Stomach smooth muscle (tissue), 2 donors: ENCODE measurements around the gene NSUN3.

Experiments
- H3K27ac ChIP-seq: one replicate; pipeline ENCODE4 v1.7.0; 2013; ENCODE audit warnings: mild to moderate bottlenecking, low read length, inconsistent platforms
- H3K27me3 ChIP-seq, 2 donors: one replicate each; pipeline ENCODE4 v1.7.0; 2013; ENCODE audit warnings: low read length in 2 of 2; ENCODE audit not compliant: insufficient read depth in 2 of 2, control insufficient read depth in 1 of 2
- H3K36me3 ChIP-seq, 2 donors: one replicate each; pipeline ENCODE4 v1.7.0; 2013; ENCODE audit warnings: low read length in 2 of 2; ENCODE audit not compliant: control insufficient read depth in 2 of 2, insufficient read depth in 2 of 2
- H3K4me1 ChIP-seq: one replicate; pipeline ENCODE4 v1.7.0; 2013; ENCODE audit warnings: low read length; ENCODE audit not compliant: control insufficient read depth, insufficient read depth
- H3K4me3 ChIP-seq, 2 donors: one replicate each; pipeline ENCODE4 v1.7.0; 2013; ENCODE audit warnings: low read length in 2 of 2
- H3K9ac ChIP-seq, 2 donors: one replicate each; pipeline ENCODE4 v1.7.0; 2013; ENCODE audit warnings: low read length in 2 of 2, mild to moderate bottlenecking in 1 of 2
- H3K9me3 ChIP-seq, 2 donors: one replicate each; pipeline ENCODE4 v1.7.0; 2013; ENCODE audit warnings: low read length in 2 of 2; ENCODE audit not compliant: control insufficient read depth in 2 of 2
- donor health status: healthy.
- donor health status: Pancreatic carcinoma.

Gene NSUN3

GRCh38 chr3:94162700-94163099 is 99.8 kb downstream of the NSUN3 start:
- Histone ChIP-seq H3K9ac (no peak overlapping the region), H3K27ac (no peak overlapping the region), H3K27me3 (no peaks in the 10 kb centered on the region), H3K36me3 (no peaks in the 10 kb centered on the region), H3K9me3 (no peaks in the 10 kb centered on the region), H3K4me3 (no peak overlapping the region), H3K4me1 (no peaks in the 10 kb centered on the region)

GRCh38 chr3:94167346-94167745 is 104.5 kb downstream of the NSUN3 start:
- H3K4me1 ChIP-seq = no peaks in the 10 kb centered on the region
- no peaks in the 10 kb centered on the region for H3K36me3 ChIP-seq
- no peaks in the 10 kb centered on the region for H3K9me3 ChIP-seq
- H3K4me3 ChIP-seq = no peak overlapping the region
- no peak overlapping the region for H3K9ac ChIP-seq
- H3K27ac ChIP-seq = no peak overlapping the region
- no peaks in the 10 kb centered on the region for H3K27me3 ChIP-seq

- H3K4me3 ChIP-seq = no peak overlapping the region
- H3K9ac ChIP-seq = no peak overlapping the region
- no peak overlapping the region for H3K27ac ChIP-seq
- H3K4me1 ChIP-seq = no peaks in the 10 kb centered on the region
- no peaks in the 10 kb centered on the region for H3K9me3 ChIP-seq
- H3K36me3 ChIP-seq = no peaks in the 10 kb centered on the region
- H3K27me3 ChIP-seq = no peaks in the 10 kb centered on the region
Observed at GRCh38 chr3:94167796-94168195, 104.9 kb downstream of the NSUN3 start.

GRCh38 chr3:94171954-94172353 is 109.1 kb downstream of the NSUN3 start:
- Histone ChIP-seq H3K4me1 (no peaks in the 10 kb centered on the region), H3K27me3 (no peaks in the 10 kb centered on the region)

GRCh38 chr3:94172695-94173310 is 109.9 kb downstream of the NSUN3 start:
- H3K27ac ChIP-seq = no peak overlapping the region
- H3K27me3 ChIP-seq = no peaks in the 10 kb centered on the region
- H3K4me1 ChIP-seq = no peaks in the 10 kb centered on the region
- no peak overlapping the region for H3K9ac ChIP-seq
- no peaks in the 10 kb centered on the region for H3K9me3 ChIP-seq
- H3K36me3 ChIP-seq = no peaks in the 10 kb centered on the region
- no peak overlapping the region for H3K4me3 ChIP-seq

More at GRCh38 chr3:94171954-94172353, 109.1 kb downstream of the NSUN3 start:
- Histone ChIP-seq H3K9me3 (no peaks in the 10 kb centered on the region), H3K4me3 (no peak overlapping the region), H3K27ac (no peak overlapping the region), H3K9ac (no peak overlapping the region), H3K36me3 (no peaks in the 10 kb centered on the region)

- H3K4me1 ChIP-seq = no peaks in the 10 kb centered on the region
- no peaks in the 10 kb centered on the region for H3K36me3 ChIP-seq
- H3K27me3 ChIP-seq = no peaks in the 10 kb centered on the region
- no peak overlapping the region for H3K4me3 ChIP-seq
- H3K27ac ChIP-seq = no peak overlapping the region
- H3K9ac ChIP-seq = no peak overlapping the region
- no peaks in the 10 kb centered on the region for H3K9me3 ChIP-seq
Observed at GRCh38 chr3:94173673-94174434, 111.0 kb downstream of the NSUN3 start.

- Histone ChIP-seq H3K9me3 (no peaks in the 10 kb centered on the region), H3K36me3 (no peaks in the 10 kb centered on the region), H3K9ac (no peak overlapping the region), H3K4me1 (no peaks in the 10 kb centered on the region), H3K4me3 (no peak overlapping the region), H3K27me3 (no peaks in the 10 kb centered on the region), H3K27ac (no peak overlapping the region)
Observed at GRCh38 chr3:94175677-94176076, 112.8 kb downstream of the NSUN3 start.

GRCh38 chr3:94176988-94177745 is 114.3 kb downstream of the NSUN3 start:
- H3K4me1 ChIP-seq = no peaks in the 10 kb centered on the region
- no peak overlapping the region for H3K27ac ChIP-seq
- H3K9ac ChIP-seq = no peak overlapping the region
- H3K9me3 ChIP-seq = no peaks in the 10 kb centered on the region
- no peak overlapping the region for H3K4me3 ChIP-seq
- H3K36me3 ChIP-seq = no peaks in the 10 kb centered on the region
- H3K27me3 ChIP-seq = no peaks in the 10 kb centered on the region
